Stimulated activated memory B cell treated with anti-CD40 and anti-IgM and Interleukin-4, amounts not matched to agents 10 μg/mL and 1 μg/mL and 100 μg/mL, for 72 hours (primary cell): ENCODE data around the gene LIN9.
A peak's percentile ranks its signal among the peaks of the same experiment; 100 is the strongest.
"Not testable (repeated sequence)": the region's sequence is repeated elsewhere in the genome, so short reads cannot be mapped to it uniquely, and the experiment has no call there.

Experiments
- ATAC-seq: fragments of 150-1000 bp; cut with Tn5 transposase; 2 replicates; pipeline ENCODE4 v1.10.0; 2021
- H3K27ac Mint-ChIP-seq: one replicate; pipeline ENCODE4 v1.8.0; 2022; ENCODE audit warnings: mild to moderate bottlenecking, mixed read lengths
- H3K27me3 Mint-ChIP-seq: one replicate; pipeline ENCODE4 v1.8.0; 2022; ENCODE audit warnings: mixed read lengths
- H3K36me3 Mint-ChIP-seq: one replicate; pipeline ENCODE4 v1.8.0; 2022; ENCODE audit warnings: mixed read lengths
- H3K4me1 Mint-ChIP-seq: one replicate; pipeline ENCODE4 v1.8.0; 2022; ENCODE audit warnings: mixed read lengths
- H3K4me3 Mint-ChIP-seq: one replicate; pipeline ENCODE4 v1.8.0; 2022; ENCODE audit warnings: mild to moderate bottlenecking, moderate library complexity, mixed read lengths
- H3K9me3 Mint-ChIP-seq: one replicate; pipeline ENCODE4 v1.8.0; 2022; ENCODE audit warnings: mixed read lengths

LIN9 gene

GRCh38 chr1:226268421-226269124, 40.4 kb downstream of the LIN9 start:
- no peaks in the 10 kb centered on the region for H3K4me1 Mint-ChIP-seq
- no peak overlapping the region for H3K27ac Mint-ChIP-seq
- H3K36me3 Mint-ChIP-seq: no peaks in the 10 kb centered on the region
- no peak for ATAC-seq
- no peaks in the 10 kb centered on the region for H3K9me3 Mint-ChIP-seq
- no peak overlapping the region for H3K4me3 Mint-ChIP-seq
- no peaks in the 10 kb centered on the region for H3K27me3 Mint-ChIP-seq

- H3K27me3 Mint-ChIP-seq: no peaks in the 10 kb centered on the region
- no peaks in the 10 kb centered on the region for H3K4me1 Mint-ChIP-seq
- H3K27ac Mint-ChIP-seq: no peak overlapping the region
- peaks cover 41% of the 10 kb centered on the region for H3K36me3 Mint-ChIP-seq
- peaks cover 3% of the 10 kb centered on the region for H3K9me3 Mint-ChIP-seq
- H3K4me3 Mint-ChIP-seq: no peak overlapping the region
- no peak for ATAC-seq
Measured at GRCh38 chr1:226261818-226262217, 47.1 kb downstream of the LIN9 start.

- H3K27ac Mint-ChIP-seq: no peak overlapping the region
- H3K4me3 Mint-ChIP-seq: no peak overlapping the region
- no peaks in the 10 kb centered on the region for H3K27me3 Mint-ChIP-seq
- peaks cover 27% of the 10 kb centered on the region for H3K36me3 Mint-ChIP-seq
- H3K4me1 Mint-ChIP-seq: peaks cover 1% of the 10 kb centered on the region
- no peak for ATAC-seq
- H3K9me3 Mint-ChIP-seq: peaks cover 3% of the 10 kb centered on the region
Measured at GRCh38 chr1:226255380-226255779, 53.6 kb downstream of the LIN9 start.

- no peaks in the 10 kb centered on the region for H3K27me3 Mint-ChIP-seq
- H3K4me3 Mint-ChIP-seq: no peak overlapping the region
- peaks cover 5% of the 10 kb centered on the region for H3K4me1 Mint-ChIP-seq
- no peak for ATAC-seq
- H3K36me3 Mint-ChIP-seq: peaks cover 19% of the 10 kb centered on the region
- no peak overlapping the region for H3K27ac Mint-ChIP-seq
- H3K9me3 Mint-ChIP-seq: no peaks in the 10 kb centered on the region
Measured at GRCh38 chr1:226253933-226254332, 55.0 kb downstream of the LIN9 start.

- H3K9me3 Mint-ChIP-seq, ATAC-seq, H3K4me1 Mint-ChIP-seq, H3K4me3 Mint-ChIP-seq, H3K27ac Mint-ChIP-seq, H3K27me3 Mint-ChIP-seq: not testable (repeated sequence)
- peaks cover 19% of the 10 kb centered on the region for H3K36me3 Mint-ChIP-seq
Measured at GRCh38 chr1:226252841-226253240, 56.1 kb downstream of the LIN9 start.

GRCh38 chr1:226250511-226250910, 58.5 kb downstream of the LIN9 start:
- peaks cover 24% of the 10 kb centered on the region for H3K36me3 Mint-ChIP-seq
- no peak overlapping the region for H3K27ac Mint-ChIP-seq
- H3K27me3 Mint-ChIP-seq: no peaks in the 10 kb centered on the region
- H3K4me3 Mint-ChIP-seq: no peak overlapping the region
- no peaks in the 10 kb centered on the region for H3K9me3 Mint-ChIP-seq
- ATAC-seq: no peak
- peaks cover 11% of the 10 kb centered on the region for H3K4me1 Mint-ChIP-seq

- peaks cover 18% of the 10 kb centered on the region for H3K36me3 Mint-ChIP-seq
- H3K27me3 Mint-ChIP-seq: no peaks in the 10 kb centered on the region
- H3K4me3 Mint-ChIP-seq: no peak overlapping the region
Measured at GRCh38 chr1:226248796-226249195, 60.2 kb downstream of the LIN9 start.

GRCh38 chr1:226248091-226248490, 60.9 kb downstream of the LIN9 start:
- Mint-ChIP-seq H3K27me3 (no peaks in the 10 kb centered on the region), H3K4me3 (no peak overlapping the region), H3K9me3 (no peaks in the 10 kb centered on the region), H3K36me3 (peaks cover 18% of the 10 kb centered on the region), H3K4me1 (peaks cover 11% of the 10 kb centered on the region), H3K27ac (no peak overlapping the region)
- ATAC-seq: peak; percentile 55

More at GRCh38 chr1:226248796-226249195, 60.2 kb downstream of the LIN9 start:
- ATAC-seq: no peak
- Mint-ChIP-seq H3K27ac (no peak overlapping the region), H3K9me3 (no peaks in the 10 kb centered on the region), H3K4me1 (peaks cover 11% of the 10 kb centered on the region)

- H3K27ac Mint-ChIP-seq: no peak overlapping the region
- H3K4me1 Mint-ChIP-seq: peaks cover 12% of the 10 kb centered on the region
- H3K4me3 Mint-ChIP-seq: no peak overlapping the region
- no peak for ATAC-seq
- H3K9me3 Mint-ChIP-seq: no peaks in the 10 kb centered on the region
- peaks cover 27% of the 10 kb centered on the region for H3K36me3 Mint-ChIP-seq
- no peaks in the 10 kb centered on the region for H3K27me3 Mint-ChIP-seq
Measured at GRCh38 chr1:226239421-226239820, 69.5 kb downstream of the LIN9 start.

- no peaks in the 10 kb centered on the region for H3K27me3 Mint-ChIP-seq
- H3K36me3 Mint-ChIP-seq: peaks cover 27% of the 10 kb centered on the region
- H3K27ac Mint-ChIP-seq: no peak overlapping the region
- no peaks in the 10 kb centered on the region for H3K9me3 Mint-ChIP-seq
- peaks cover 14% of the 10 kb centered on the region for H3K4me1 Mint-ChIP-seq
- H3K4me3 Mint-ChIP-seq: no peak overlapping the region
- no peak for ATAC-seq
Measured at GRCh38 chr1:226236826-226237225, 72.1 kb downstream of the LIN9 start.

GRCh38 chr1:226233806-226234205, 75.2 kb downstream of the LIN9 start:
- Mint-ChIP-seq H3K9me3 (no peaks in the 10 kb centered on the region), H3K4me1 (peaks cover 14% of the 10 kb centered on the region), H3K36me3 (peaks cover 32% of the 10 kb centered on the region), H3K27ac (no peak overlapping the region), H3K27me3 (no peaks in the 10 kb centered on the region), H3K4me3 (no peak overlapping the region)
- ATAC-seq: no peak

- Mint-ChIP-seq H3K27me3 (no peaks in the 10 kb centered on the region), H3K9me3 (no peaks in the 10 kb centered on the region), H3K27ac (no peak overlapping the region), H3K4me3 (no peak overlapping the region), H3K4me1 (peaks cover 14% of the 10 kb centered on the region), H3K36me3 (peaks cover 27% of the 10 kb centered on the region)
- no peak for ATAC-seq
Measured at GRCh38 chr1:226233293-226233692, 75.7 kb downstream of the LIN9 start.

- H3K4me1 Mint-ChIP-seq: peaks cover 6% of the 10 kb centered on the region
- no peak overlapping the region for H3K4me3 Mint-ChIP-seq
- H3K27ac Mint-ChIP-seq: no peak overlapping the region
- ATAC-seq: no peak
- peaks cover 9% of the 10 kb centered on the region for H3K36me3 Mint-ChIP-seq
- no peaks in the 10 kb centered on the region for H3K27me3 Mint-ChIP-seq
- no peaks in the 10 kb centered on the region for H3K9me3 Mint-ChIP-seq
Measured at GRCh38 chr1:226226601-226227000, 82.4 kb downstream of the LIN9 start.

GRCh38 chr1:226223786-226224244, 85.1 kb downstream of the LIN9 start:
- peak overlapping the region; percentile 75 for H3K27ac Mint-ChIP-seq
- H3K4me3 Mint-ChIP-seq: peak overlapping the region; percentile 90
- H3K36me3 Mint-ChIP-seq: no peaks in the 10 kb centered on the region
- peaks cover 13% of the 10 kb centered on the region for H3K4me1 Mint-ChIP-seq
- no peaks in the 10 kb centered on the region for H3K9me3 Mint-ChIP-seq
- ATAC-seq: peak; percentile 82
- H3K27me3 Mint-ChIP-seq: no peaks in the 10 kb centered on the region

GRCh38 chr1:226223157-226223785, 85.7 kb downstream of the LIN9 start, which contains the start of gene MIXL1:
Gene MIXL1 (plus strand): TSS chr1:226223664. CDS start chr1:226223682, 18 bp downstream.
- Mint-ChIP-seq H3K27me3 (no peaks in the 10 kb centered on the region), H3K36me3 (no peaks in the 10 kb centered on the region), H3K9me3 (no peaks in the 10 kb centered on the region), H3K4me3 (peak within 1 kb of the TSS; percentile 90), H3K4me1 (peaks cover 13% of the 10 kb centered on the region), H3K27ac (peak within 1 kb of the TSS; percentile 75)
- ATAC-seq: peak; percentile 64

GRCh38 chr1:226222686-226223085, 86.3 kb downstream of the LIN9 start:
- H3K4me1 Mint-ChIP-seq: peaks cover 13% of the 10 kb centered on the region
- no peaks in the 10 kb centered on the region for H3K36me3 Mint-ChIP-seq
- H3K27me3 Mint-ChIP-seq: no peaks in the 10 kb centered on the region
- H3K9me3 Mint-ChIP-seq: no peaks in the 10 kb centered on the region
- ATAC-seq: no peak
- no peak overlapping the region for H3K27ac Mint-ChIP-seq
- H3K4me3 Mint-ChIP-seq: peak overlapping the region; percentile 51
